GM18505 (cell line): ENCODE results near the gene NTNG2.

Source experiments
- ATAC-seq: cut with Tn5 transposase; IDR thresholded peaks from one replicate; pipeline ENCODE4 v1.9.1; 2021; ENCODE audit not compliant: unreplicated experiment
- POLR2A ChIP-seq: IDR thresholded peaks from 4 replicates; pipeline ENCODE4 v1.6.1; 2011; ENCODE audit warnings: borderline replicate concordance; ENCODE audit not compliant: insufficient read depth, insufficient read length; ENCODE audit errors: extremely low read depth

Gene NTNG2

DNA sequence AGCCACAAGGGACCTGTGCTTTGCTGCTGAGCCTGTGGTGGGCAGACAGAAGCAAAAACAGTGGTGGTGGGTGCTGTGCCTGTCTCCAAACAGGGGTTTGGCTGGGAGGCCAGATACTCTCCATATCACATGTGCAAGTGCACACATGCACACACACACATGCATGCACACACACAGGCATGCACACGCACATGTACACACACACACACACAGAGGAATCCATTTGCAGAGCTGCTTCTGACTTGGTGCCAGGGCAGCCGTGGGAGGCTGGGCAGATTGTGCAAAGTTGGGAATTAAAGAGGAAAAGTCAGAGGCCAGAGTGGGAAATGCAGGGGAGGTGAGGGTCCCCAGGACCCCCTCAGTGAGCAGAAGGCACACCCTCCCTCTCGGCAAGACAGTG lies 71.3 kb downstream of the NTNG2 start:
- no peak for TF ChIP-seq POLR2A
- ATAC-seq = no peak

DNA sequence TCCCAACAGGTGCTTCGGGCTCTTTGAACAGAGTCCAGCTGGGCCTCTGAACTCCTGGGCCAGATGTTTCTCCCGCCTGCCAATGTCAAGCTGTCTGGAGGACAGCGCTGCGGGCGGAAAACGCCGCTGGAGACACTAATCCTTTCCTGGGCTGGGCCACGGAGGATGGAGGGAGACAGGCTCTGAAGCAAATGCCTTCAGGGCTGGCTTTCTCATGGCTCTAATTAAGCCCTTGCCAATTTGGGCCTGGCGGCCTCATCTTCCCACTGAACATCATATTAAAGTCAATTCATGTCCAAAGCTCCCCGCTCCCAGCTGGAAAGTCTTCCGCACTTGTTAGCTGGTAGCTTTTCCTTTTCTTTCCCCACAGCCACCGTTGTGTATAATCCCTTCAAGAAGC lies 72.7 kb downstream of the NTNG2 start:
- no peak for ATAC-seq
- no peak for TF ChIP-seq POLR2A

DNA sequence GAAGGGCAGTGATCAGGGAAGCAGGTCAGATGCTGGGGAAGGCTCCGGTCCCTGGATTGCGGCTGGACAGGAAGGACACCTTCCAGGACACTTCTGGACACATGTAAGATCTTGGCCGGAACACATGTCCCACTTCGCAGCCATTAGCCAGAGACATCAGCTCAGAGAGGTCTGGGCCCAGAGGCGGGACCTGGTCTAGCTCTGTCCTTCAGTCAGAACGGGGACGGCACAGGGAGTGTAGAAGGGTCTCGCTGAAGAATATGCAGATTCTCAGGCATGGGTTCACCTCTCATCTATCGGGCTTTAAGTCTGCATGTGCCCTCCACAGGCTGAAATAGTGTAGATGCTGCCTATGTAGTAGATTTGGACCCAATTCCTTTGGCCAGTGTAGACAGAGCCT lies 73.3 kb downstream of the NTNG2 start:
- no peak for TF ChIP-seq POLR2A
- no peak for ATAC-seq

DNA sequence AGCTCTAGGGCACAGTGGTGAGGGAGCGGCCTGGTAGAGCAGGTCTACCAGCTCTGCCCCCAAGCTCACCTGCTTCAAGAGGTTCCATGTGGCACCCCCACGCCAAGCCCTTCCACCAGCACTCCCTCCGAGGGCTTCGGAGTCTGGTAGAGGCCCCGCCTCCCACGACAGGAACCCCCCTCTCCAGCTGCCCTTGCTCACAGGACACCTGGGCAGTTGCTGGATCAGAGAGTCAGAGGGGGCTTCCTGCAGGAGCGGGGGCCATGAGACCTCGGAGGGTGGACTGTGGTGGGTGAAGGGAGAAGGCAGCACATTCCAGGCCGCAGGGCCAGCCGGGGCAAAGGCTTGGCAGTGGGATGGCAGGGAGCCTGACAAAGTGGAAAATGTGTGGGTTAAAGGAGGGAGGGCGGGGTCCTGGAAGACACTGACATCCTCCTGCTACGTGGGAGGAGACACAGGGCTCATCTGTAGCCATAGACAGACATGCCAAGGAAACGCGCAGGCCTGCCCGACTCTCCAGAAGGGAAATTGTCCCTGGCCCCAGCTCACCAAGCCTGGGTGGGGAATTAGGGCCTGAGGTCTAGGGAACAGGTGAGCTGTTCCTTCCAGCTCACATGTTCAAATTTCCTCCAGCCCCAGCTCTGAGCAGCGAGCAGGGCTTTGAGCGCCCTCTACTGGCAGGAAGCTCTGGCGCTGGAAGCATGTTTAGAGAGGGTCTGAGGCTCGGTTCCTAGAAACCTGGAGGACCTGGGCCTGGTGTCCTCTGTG lies 74.2 kb downstream of the NTNG2 start:
- no peak for TF ChIP-seq POLR2A
- ATAC-seq = no peak

DNA sequence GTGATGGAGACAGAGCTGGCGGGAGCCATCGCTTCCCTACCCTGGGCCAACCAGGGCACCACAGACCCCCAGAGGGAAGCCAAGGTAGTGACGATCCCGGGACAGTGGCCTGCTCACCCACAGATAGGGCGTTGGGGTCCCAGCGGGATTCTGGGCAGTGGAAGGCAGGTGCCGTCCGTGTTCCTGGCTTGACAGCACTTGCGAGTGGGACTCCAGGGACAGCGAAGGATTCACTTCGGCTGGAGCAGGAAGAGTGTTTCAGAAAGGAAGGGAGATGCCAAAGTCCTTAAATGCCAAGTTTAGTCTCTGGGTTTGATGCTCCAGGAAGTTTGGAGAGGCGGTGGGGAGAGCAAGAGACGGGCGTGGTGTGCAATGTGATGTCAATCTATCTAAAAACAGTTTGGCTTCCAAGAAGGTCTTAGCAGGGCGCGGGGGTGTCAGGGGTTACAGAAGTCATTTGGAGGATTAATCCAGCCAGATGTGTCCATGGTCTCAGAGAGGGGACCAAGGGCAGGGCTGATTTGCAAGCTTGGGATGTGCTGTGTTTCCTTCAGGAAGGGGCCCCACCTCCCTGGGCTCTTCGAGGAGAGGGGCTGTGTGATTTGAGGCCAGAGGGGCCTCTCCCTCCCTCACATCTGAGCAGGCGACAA lies 74.9 kb downstream of the NTNG2 start:
- TF ChIP-seq POLR2A = no peak
- ATAC-seq = no peak

DNA sequence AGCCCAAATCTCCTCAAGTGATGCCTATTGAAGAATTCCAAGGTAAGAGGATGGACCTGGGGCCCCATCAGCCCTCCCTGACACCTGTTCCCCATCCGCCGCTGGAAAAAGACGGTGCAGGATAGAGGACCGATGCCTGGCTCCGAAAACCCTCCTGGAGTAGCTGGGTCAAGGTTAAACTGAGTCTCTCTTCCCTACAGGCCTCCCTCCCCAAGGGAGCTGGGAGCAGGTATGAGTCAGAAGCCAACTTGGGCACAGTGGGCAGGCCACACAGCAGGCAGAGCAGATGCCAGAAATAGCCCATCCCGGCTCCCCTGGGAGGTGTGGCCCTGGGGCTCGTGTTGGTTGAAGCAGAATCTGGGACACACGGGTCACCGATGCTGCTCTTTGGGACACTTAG lies 75.6 kb downstream of the NTNG2 start:
- TF ChIP-seq POLR2A = no peak
- ATAC-seq = no peak

DNA sequence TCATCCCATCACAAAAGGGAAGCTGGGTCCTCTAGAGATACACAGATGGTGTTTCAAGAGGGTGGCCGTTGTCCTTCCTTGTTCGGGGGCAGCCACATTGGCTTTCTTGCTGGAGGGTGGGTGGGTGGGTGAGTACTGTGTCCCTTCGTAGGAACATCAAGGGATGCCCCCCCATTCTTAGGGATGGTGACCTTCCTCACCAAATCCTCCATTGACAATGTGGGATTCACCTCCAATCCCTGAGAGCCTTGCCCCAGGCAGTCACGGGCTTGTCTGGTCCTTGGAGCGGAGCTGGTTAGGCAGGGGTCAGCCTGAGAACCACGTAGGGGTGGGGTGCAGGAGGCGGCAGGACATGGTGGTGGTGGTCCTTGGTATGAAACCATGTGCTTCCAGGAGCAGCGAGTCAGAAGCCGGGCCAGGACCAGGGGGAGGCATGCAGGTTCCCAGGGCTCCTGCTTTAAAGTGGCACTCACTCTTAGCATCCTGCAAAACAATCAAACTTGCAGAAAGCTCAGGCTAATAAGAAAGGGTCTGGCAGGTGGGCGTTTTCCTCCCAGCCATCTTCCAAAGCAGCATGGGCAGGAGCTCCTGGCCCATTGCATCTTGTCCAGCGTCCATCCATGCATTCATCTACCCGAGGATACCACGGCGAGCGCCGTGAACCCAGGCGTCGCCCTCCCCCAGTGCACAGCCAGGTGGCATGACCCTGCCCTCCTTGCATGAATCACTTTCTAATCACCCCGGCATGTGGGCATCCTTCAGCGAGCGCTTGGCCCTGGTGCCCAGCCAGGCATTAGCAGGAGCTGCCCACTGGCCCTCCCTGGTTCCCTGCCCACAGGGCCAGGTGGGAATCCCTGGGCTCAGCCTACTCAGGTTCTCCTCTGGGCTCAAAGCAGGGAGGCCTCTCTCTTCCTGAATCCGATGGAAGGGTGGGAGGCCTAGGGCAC lies 76.4 kb downstream of the NTNG2 start:
- no peak for TF ChIP-seq POLR2A
- no peak for ATAC-seq

DNA sequence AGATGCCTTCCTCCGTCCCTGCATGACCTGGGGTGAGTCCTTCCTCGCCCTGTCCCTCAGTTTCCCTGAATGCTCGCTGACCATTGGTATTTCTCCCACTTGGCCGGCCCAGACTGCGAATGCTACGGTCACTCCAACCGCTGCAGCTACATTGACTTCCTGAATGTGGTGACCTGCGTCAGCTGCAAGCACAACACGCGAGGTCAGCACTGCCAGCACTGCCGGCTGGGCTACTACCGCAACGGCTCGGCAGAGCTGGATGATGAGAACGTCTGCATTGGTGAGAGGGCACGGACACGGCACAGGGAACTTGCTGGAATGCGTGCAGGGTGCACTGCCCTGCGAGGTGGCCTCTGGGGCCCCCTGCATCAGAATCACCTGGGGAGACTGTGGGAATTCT lies 77.1 kb downstream of the NTNG2 start:
- ATAC-seq = no peak
- TF ChIP-seq POLR2A = no peak

DNA sequence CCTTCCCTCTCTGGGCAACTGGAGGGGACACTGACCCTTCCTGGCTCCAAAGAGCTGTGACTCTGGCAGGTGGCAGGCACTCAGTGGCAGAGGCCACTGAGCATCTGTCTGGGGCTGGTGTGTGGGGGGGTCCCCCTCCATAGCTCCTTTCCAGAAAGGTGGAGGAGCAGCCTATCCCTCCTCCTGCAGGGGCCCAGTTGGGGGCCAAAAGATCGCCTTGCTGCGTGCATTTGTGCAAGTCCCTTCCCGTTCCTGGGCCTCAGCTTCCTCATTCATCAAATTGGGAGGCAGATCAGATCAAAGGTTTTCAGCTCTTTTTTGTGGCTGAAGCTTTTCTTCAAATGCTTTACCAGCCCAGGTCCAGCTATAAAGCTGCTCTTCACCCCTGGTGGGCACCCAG lies 77.7 kb downstream of the NTNG2 start:
- no peak for TF ChIP-seq POLR2A
- ATAC-seq = no peak

DNA sequence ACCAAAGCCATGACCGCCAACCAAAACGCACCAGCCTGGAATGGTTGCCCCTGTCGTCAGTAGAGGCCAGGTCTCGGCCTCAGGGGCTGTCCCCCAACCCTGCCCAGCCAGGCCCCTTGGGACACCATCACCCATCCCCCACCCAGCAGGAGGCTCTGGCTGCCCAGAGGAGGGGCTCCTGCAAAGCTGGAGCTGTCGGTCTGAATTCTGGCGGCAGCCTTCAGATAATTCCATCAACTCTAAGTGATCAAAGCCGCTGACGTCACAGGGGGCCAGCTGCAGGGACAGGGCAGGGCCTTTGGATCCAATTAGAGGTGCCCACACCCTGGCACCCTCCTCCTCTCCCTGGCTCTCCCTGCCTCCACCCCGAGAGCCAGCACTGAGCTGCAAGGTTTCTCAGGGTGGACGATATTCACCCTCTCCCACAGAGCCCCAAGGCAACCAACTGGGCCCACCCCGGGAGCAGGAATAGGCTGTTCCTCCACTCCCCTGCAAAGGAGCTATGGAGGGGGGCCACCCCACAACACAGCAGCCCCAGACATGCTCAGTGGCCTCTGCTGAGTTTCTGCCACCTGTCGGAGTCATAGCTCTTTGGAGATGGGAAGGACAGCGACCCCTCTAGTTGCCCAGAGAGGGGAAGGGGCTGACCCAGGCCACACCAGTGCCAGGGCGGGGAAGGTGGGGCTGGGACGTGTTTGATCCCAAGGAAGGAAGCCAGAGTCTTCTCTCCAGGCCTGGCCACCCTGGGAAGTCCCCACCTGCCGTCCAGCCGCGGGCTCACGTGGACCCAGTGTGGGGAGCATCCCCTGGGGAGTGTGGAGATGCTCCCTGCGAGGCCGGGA lies 78.4 kb downstream of the NTNG2 start:
- no peak for ATAC-seq
- no peak for TF ChIP-seq POLR2A

DNA sequence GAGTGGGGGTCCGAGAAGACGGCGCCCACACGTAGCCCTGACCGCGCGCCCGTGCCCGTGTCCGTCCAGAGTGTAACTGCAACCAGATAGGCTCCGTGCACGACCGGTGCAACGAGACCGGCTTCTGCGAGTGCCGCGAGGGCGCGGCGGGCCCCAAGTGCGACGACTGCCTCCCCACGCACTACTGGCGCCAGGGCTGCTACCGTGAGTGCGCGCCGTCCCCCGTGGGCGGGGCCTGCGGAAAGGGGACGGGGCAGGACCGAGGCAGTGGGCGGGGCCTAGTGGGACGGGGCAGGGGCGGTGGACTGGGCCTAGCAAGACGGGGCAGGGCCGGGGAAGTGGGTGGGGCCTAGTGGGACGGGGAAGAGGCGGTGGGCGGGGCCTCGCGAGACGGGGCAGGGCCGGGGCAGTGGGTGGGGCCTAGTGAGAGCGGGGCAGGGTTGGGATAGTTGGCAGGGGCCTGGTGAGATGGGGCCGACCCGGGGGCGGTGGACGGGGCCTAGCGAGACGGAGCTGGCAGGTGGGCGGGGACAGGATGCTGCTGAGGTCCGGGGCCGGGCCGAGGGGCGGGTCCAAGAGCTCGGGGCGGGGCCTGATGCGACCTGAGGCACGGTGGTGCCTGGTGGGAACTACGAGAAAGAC lies 79.1 kb downstream of the NTNG2 start:
- no peak for TF ChIP-seq POLR2A
- peak; percentile 74 for ATAC-seq

DNA sequence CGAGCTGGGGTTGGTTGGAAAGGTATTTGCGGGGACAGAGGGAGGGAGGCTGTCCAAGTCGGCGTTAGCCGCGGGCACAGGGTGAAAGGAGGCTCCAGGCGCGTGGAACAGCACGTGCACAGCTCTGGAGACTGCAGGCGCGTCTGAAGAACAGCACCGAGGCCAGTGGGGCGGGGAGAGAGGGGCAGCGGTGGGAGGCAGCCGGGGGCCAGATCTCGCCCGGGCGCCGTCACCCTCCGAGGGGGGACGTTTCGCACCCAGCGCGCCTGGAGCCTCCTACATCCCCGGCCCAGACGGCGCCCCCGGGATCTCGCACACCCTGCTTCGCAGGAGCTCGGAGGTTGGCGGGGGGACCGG lies 79.6 kb downstream of the NTNG2 start:
- ATAC-seq = no peak
- TF ChIP-seq POLR2A = no peak
